Stimulated activated CD8-positive, alpha-beta memory T cell treated with anti-CD3 and anti-CD28 coated beads, Interleukin-15, amount 100 ng/mL, for 48 hours (primary cell): Measurements from ENCODE around the gene PDZRN3.
"Not testable (repeated sequence)": the region's sequence is repeated elsewhere in the genome, so short reads cannot be mapped to it uniquely, and the experiment has no call there.

ENCODE experiments used
- DNase-seq, 2 donors: peaks; one replicate each; pipeline ENCODE4 v3.0.0-alpha.2; 2020; ENCODE audit warnings: low read depth in 2 of 2

The PDZRN3 gene

GRCh38 chr3:73591286-73591800 lies 33.4 kb downstream of the PDZRN3 start:
- DNase-seq = no peak

DNA sequence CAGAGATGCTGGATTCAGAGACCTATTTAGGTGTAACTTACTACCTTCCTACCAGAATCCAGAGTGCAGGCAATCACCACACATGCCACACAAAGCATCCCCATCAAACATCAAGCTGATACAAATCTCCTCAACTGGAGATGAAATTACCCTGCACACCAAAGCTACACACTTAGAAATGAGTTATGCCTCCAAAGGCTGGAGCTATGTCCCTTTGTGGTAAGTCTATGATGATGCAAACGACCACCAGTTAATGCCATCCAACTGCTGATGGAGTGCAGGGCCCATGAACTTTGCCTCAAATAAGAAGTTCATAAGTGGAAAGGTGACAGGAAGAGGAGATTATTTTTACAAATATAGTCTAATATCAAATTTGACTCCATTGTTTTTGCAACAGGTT lies 38.1 kb downstream of the PDZRN3 start:
- no peak for DNase-seq

- DNase-seq = no peak
Observed at GRCh38 chr3:73586190-73586589, 38.6 kb downstream of the PDZRN3 start.

DNA sequence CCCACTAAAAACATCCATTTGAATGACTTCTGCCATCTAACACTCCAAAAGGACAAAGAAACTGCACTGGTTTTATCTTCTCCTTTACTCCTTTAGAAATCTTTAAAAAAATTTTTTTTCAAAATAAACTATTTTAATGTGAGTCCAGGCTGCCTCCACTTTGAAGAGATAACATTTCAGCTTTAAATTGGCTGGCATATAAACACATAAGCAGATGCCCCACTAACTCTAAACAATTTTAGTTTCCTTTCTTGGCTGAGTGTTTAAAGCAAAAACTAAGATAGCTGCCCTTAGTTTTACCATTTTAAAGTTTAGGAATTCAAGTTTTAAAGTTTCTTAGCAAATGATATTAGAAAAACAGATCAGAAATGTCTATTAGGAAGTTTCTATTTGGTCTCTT lies 39.9 kb downstream of the PDZRN3 start:
- no peak for DNase-seq

GRCh38 chr3:73582535-73582934 lies 42.2 kb downstream of the PDZRN3 start:
- DNase-seq = no peak

GRCh38 chr3:73581134-73581846 lies 43.5 kb downstream of the PDZRN3 start:
- DNase-seq = no peak

- DNase-seq = no peak
Observed at GRCh38 chr3:73580343-73580742, 44.4 kb downstream of the PDZRN3 start.

GRCh38 chr3:73577704-73578103 lies 47.0 kb downstream of the PDZRN3 start:
- DNase-seq = no peak

DNA sequence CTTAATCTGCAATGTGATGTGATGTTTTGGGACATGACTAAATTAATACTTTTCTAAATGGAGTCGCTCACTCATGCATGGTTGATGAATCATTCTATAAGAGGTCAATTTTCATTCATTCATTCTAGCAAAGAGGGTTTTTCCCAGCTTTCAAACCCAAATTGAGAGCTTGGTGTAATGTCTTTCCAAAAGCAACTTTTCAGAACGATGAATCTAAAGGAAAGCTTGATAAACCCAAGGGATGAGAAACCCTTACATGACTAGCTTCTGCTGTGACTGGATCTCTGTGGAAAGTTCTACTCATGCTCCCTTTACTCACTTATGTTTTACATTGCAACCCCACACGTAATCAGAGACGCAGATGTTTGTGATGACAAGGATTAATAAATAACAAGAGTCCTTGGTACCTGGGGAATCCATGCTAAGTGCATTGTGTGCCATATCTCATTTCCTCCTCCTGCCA lies 47.7 kb downstream of the PDZRN3 start:
- no peak for DNase-seq

- no peak for DNase-seq
Observed at GRCh38 chr3:73575953-73576352, 48.8 kb downstream of the PDZRN3 start.

GRCh38 chr3:73575519-73575918 lies 49.2 kb downstream of the PDZRN3 start:
- no peak for DNase-seq

- DNase-seq = no peak
Observed at GRCh38 chr3:73573204-73573603, 51.5 kb downstream of the PDZRN3 start.

- DNase-seq = no peak
Observed at GRCh38 chr3:73572368-73572767, 52.4 kb downstream of the PDZRN3 start.

DNA sequence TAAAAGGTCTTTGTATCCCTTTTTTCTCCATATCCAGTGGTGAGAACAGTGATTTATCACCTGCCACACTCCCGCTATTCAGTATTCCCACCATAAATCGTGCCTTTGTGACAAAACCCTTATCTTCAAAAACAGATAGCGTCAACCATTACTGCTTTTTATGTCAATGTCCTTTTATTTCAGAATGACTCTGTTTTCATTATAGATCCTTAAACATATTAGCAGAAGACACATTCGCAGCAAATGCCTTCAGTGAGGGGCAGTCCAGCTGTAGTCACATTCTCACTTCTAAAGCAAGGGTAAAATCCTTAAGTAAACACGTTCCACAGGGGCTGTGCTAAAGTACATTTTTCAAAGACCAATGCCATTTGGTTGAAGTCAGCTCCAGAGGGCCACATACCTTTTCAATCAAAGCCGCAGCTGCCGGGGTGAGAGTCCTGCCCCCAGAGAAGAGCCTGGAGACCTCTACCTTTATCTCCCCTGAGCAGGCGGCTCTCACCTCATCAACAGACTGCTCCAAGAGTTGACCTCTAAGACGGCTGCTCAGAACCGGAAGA lies 53.4 kb downstream of the PDZRN3 start:
- no peak for DNase-seq

- no peak for DNase-seq
Observed at GRCh38 chr3:73569246-73569760, 55.4 kb downstream of the PDZRN3 start.

- DNase-seq = no peak
Observed at GRCh38 chr3:73568371-73568862, 56.3 kb downstream of the PDZRN3 start.

- DNase-seq = not testable (repeated sequence)
Observed at GRCh38 chr3:73565374-73565773, 59.4 kb downstream of the PDZRN3 start.

GRCh38 chr3:73563896-73564582 lies 60.7 kb downstream of the PDZRN3 start:
- DNase-seq = no peak

GRCh38 chr3:73561494-73561893 lies 63.2 kb downstream of the PDZRN3 start:
- no peak for DNase-seq

GRCh38 chr3:73559749-73560148 lies 65.0 kb downstream of the PDZRN3 start:
- DNase-seq = no peak

GRCh38 chr3:73558727-73559075 lies 66.0 kb downstream of the PDZRN3 start:
- no peak for DNase-seq

- DNase-seq = no peak
Observed at GRCh38 chr3:73557986-73558726, 66.6 kb downstream of the PDZRN3 start.
